GM08714 (cell line): Measurements from ENCODE around the gene DAB2IP.

ENCODE experiments used
- H3K4me3 ChIP-seq: fragments of 200-500 bp; sonication (Bioruptor generic); 2 replicates; pipeline ENCODE4 v1.5.1; 2014; ENCODE audit warnings: mild to moderate bottlenecking, low read length, inconsistent platforms
- ZNF274 ChIP-seq: IDR thresholded peaks from 2 replicates; pipeline ENCODE4 v1.6.1; 2012; ENCODE audit warnings: mild to moderate bottlenecking, low read depth, low read length

The DAB2IP gene

GRCh38 chr9:121672986-121673385, 21.6 kb downstream of the DAB2IP start:
- no peak for TF ChIP-seq ZNF274
- H3K4me3 ChIP-seq: no peak overlapping the region

DNA sequence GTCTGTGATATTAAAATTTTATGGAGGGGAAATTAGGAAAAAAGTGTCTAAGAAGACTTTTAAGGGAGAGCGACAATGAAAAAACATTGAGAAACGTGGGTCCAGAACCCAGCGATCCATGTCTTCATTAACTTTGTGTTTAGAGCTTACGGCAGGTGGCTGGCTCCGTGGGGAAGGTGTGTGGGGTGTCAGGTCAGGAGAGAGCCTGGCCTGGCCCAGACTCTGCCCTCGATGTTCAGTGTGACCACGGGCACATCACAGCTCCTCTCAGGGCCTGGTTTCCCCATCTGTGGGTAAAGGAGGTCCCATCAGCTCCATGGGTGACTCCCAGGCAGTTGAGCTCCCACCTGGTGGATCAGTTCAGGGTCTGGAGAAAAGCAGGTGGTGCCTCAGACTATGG, 22.1 kb downstream of the DAB2IP start:
- TF ChIP-seq ZNF274: no peak

DNA sequence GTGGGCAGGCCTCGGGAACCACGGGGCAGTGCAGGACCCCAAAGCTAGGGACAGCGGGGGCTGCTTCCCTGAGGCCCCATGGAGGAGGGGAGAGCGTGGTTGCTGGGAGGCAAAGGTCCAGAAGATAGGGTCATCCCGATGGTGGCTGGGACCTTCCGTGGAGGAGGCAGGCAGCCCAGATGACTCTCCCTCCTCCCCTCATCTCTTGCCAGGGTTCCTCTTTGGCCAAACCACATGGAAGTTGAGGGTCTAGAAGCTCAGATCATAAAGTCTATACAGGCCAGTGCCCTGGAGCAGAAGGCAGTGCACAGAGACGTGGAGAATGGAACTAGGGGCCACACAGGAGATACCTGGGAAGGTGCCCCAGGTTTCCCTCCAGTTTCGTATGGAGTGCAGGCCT, 22.6 kb downstream of the DAB2IP start:
- TF ChIP-seq ZNF274: no peak
- no peak overlapping the region for H3K4me3 ChIP-seq

More for the DNA sequence above, 22.1 kb downstream of the DAB2IP start:
- no peak overlapping the region for H3K4me3 ChIP-seq

DNA sequence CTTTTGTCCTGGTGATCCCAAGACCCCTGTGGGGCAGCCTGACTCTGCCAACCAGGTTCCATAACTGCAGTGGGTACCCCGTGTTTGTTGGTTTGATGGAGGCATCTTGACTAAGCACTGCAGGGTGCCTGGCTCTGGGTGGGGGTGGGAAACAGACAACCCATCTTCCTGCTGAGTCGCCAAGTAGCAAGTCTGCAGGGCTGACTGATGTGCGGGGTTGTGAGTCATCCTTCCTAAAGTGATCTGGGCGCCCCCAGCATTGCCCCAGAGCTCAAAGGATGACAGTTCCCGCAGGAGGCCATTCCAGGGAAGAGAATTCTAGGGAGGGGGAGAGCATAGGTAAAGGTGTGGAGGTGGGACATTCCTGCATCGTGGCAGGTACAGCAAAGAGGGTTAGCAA, 23.5 kb downstream of the DAB2IP start:
- no peak for TF ChIP-seq ZNF274
- no peak overlapping the region for H3K4me3 ChIP-seq

DNA sequence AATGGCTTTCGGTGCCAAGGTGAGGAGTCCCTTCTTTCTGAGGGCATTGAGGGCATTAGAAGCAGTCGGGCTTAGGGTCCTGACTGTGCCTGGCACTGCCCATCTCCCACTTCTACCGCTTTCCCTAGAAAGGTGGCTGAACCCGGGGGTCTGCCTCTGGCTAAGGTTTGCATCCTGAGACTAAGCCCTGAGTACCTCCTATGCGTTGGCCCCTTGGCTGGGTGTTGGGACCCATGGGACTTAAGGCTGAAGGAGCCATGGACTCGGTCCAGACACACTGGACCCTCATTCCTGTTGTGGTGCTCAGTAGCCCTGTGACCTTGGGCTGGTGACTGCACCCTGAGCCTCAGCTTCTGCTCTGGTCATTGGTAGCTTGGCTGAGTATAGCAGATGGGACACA, 23.9 kb downstream of the DAB2IP start:
- no peak for TF ChIP-seq ZNF274
- H3K4me3 ChIP-seq: no peak overlapping the region

- TF ChIP-seq ZNF274: no peak
- H3K4me3 ChIP-seq: no peak overlapping the region
Measured at GRCh38 chr9:121675969-121676822, 24.8 kb downstream of the DAB2IP start.

DNA sequence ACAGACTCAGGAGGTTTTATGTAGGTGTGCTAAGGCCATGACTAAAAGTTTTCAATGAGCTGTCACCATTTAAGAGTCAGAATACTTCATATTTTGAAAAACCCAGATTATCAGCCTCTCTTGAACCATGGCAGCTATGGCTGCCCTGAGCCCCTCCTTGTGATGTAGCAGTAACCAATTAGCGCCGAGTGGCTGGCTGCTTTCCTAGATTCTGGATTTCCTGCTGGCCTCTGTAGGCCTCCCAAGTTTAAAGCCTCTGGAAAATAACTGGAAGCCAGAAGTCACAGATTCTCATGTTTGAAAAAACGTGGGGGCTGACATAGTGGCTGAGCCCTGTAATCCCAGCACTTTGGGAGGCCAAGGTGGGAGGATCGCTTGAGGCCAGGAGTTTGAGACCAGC, 25.5 kb downstream of the DAB2IP start:
- no peak for TF ChIP-seq ZNF274
- no peak overlapping the region for H3K4me3 ChIP-seq

- TF ChIP-seq ZNF274: no peak
- H3K4me3 ChIP-seq: no peak overlapping the region
Measured at GRCh38 chr9:121678501-121679022, 27.1 kb downstream of the DAB2IP start.

DNA sequence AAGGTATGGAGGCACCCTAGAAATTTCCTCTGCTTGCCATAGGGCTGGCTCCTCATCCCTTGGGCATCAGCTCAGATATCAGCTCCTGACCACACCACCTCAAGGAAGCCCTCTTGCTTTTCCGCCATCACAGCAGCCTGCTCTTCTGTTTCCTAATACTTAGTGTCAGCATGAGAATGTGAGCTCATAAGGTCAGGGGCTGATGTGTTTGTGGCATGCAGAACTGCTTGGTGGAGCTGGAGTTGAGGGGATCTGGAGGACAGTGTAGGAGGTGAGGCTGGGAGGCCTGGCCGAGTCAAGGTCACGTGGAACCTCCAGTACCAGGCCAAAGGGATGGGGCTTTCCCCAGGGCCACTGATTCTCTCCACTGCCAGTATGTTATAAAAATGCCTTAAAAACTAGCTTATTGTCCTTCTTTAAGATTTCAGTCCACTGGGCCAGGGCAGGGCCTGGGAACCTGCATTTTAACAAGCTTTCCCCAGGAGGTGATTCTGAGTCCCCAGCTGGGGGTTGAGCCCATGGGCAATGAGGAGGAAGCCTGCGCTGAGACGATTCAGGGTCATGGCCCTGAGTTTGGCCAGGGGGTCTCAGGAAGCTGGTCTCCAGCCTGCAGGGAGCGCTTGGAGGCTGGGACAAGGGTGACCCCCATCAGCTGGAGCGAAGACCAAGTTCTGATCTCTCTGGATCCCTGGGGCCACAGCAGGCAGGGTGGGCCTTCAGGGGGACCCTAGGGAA, 28.6 kb downstream of the DAB2IP start:
- TF ChIP-seq ZNF274: no peak
- H3K4me3 ChIP-seq: no peak overlapping the region

DNA sequence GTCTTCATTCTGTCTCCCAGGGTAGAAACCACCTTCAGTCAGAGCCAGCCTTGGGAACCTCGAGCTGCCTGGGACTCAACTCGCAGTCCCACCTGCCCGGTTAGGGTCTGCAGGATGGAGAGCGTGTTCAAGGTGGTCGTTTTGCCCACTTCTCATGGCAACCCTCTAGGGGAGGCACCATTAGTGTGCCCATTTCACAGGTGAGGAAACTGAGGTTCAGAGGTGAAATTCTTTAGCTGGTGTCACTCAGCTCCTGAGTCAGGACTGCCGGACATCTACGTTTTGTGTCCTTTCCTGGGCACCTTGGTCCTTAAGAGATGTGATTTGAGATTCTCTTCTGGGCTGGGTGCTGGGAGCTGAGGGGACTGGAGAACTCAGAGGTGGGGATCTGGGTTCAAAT, 30.0 kb downstream of the DAB2IP start:
- TF ChIP-seq ZNF274: no peak
- no peak overlapping the region for H3K4me3 ChIP-seq

DNA sequence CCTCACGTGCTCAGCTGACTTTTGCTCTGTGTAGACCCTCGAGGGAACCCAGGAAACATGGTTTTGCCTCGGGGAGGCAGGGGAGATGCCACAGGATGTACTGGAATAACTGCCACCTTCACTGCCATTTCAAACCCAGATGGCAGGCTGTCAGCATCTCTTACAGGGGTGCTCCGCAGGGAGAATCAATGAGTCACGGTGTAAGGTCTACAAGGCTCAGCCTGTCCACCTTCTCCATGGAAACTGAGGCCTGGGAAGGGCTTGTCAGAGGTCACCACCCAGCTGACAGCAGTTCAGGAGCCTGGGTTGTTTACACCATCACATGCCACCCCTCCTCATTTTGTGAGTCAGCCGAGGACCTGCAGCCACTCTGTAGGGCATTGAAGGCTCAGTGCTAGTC, 30.8 kb downstream of the DAB2IP start:
- no peak overlapping the region for H3K4me3 ChIP-seq
- no peak for TF ChIP-seq ZNF274

DNA sequence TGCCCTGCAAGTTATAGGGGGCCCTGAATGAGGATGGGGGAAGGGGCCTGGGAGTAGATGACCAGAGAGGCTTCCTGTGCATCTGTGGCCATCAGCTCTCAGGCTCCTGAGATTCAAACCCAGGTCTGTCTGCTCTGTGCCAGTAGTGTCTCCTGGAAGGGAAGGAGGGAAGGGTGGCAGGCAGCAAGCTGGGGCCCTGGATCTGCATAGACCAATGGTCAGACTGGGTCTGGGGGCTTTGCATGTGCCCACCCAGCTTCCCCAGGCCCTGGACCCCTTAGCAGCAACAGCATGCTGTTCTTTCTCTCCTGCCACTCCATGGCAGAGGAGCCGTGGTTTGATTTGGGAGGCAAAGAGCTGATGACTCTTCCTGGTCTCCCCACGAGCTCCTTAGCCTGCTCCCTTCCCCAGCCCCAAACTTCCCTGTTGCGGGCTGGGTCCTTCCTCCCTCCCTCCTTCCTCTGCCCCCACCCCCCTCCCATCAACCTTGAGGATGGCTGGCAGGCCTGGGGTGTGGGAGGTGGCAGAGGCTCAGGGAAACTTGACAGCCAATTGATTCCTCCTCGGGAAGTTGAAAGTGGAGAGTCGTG, 31.6 kb downstream of the DAB2IP start:
- TF ChIP-seq ZNF274: no peak
- H3K4me3 ChIP-seq: no peak overlapping the region

- no peak overlapping the region for H3K4me3 ChIP-seq
- TF ChIP-seq ZNF274: no peak
Measured at GRCh38 chr9:121683652-121684051, 32.2 kb downstream of the DAB2IP start.

- no peak overlapping the region for H3K4me3 ChIP-seq
Measured at GRCh38 chr9:121684381-121685145, 33.1 kb downstream of the DAB2IP start.

More at GRCh38 chr9:121684381-121685145, 33.1 kb downstream of the DAB2IP start:
- TF ChIP-seq ZNF274: no peak
